Panc1 (cell line): ENCODE results near the gene ITGAL. TPM values are rescaled to one million over a fixed set of nuclear protein-coding genes. Genes with fewer than 3 reads are reported as not detected.

Experiments
- ATAC-seq: fragments of 200-7000 bp; cut with Tn5 transposase; 2 replicates; pipeline ENCODE4 v1.9.1; 2020; ENCODE audit warnings: mild to moderate bottlenecking, moderate library complexity
- BruUV-seq: library from RNA; stranded (reverse); fragments of 400-500 nt; replicated peaks from 2 replicates; lab custom pipeline; 2021; lab: Mats Ljungman, UMichigan
- CTCF ChIA-PET: fragments of 300-600 bp; sonication (Branson Sonifier 250); formaldehyde crosslinking; loops from one replicate; lab custom pipeline; 2022; ENCODE audit warnings: antibody characterized with exemption; lab: Charles Lee
- POLR2A ChIA-PET: fragments of 300-600 bp; sonication (Branson Sonifier 250); formaldehyde crosslinking; loops from one replicate; lab custom pipeline; 2022; ENCODE audit warnings: antibody characterized with exemption; lab: Charles Lee
- DNase-seq: peaks from one replicate; pipeline ENCODE4 v3.0.0-alpha.2; 2010; ENCODE audit warnings: low read depth, low spot score
- H3K27ac ChIP-seq: 2 replicates; pipeline ENCODE4 v1.5.1; 2011; ENCODE audit warnings: mild to moderate bottlenecking, low read length, inconsistent platforms
- H3K27me3 ChIP-seq: fragments of 200-500 bp; sonication (Bioruptor generic); 2 replicates; pipeline ENCODE4 v1.6.0; 2014; ENCODE audit warnings: low read length, inconsistent platforms; ENCODE audit not compliant: control insufficient read depth, insufficient read depth
- H3K36me3 ChIP-seq: fragments of 200-500 bp; sonication (Bioruptor generic); 2 replicates; pipeline ENCODE4 v1.5.1; 2014; ENCODE audit warnings: inconsistent platforms, mild to moderate bottlenecking, low read length, moderate library complexity; ENCODE audit not compliant: control insufficient read depth, insufficient read depth
- H3K4me1 ChIP-seq: 2 replicates; pipeline ENCODE4 v1.5.1; 2011; ENCODE audit warnings: inconsistent platforms, mild to moderate bottlenecking, low read length, moderate library complexity; ENCODE audit not compliant: control insufficient read depth, insufficient read depth
- H3K4me3 ChIP-seq, 2 experiments: 2 replicates each; pipeline ENCODE4 v1.5.1; 2011 to 2012; ENCODE audit warnings: low read depth in 2 of 2, low read length in 2 of 2, mild to moderate bottlenecking in 2 of 2, inconsistent platforms in 1 of 2, moderate library complexity in 1 of 2
- H3K9me3 ChIP-seq: fragments of 200-500 bp; sonication (Bioruptor generic); 2 replicates; pipeline ENCODE4 v1.5.1; 2014; ENCODE audit warnings: low read depth, mild to moderate bottlenecking, inconsistent platforms, low read length, moderate library complexity; ENCODE audit not compliant: control insufficient read depth, insufficient read depth
- CTCF ChIP-seq: fragments of 450-650 bp; IDR thresholded peaks from 2 replicates; pipeline ENCODE4 v1.5.1; 2017; ENCODE audit warnings: mild to moderate bottlenecking
- POLR2AphosphoS5 ChIP-seq: IDR thresholded peaks from 2 replicates; pipeline ENCODE4 v1.6.1; 2012; ENCODE audit warnings: mild to moderate bottlenecking, low read depth, low read length, moderate library complexity
- REST ChIP-seq, 2 experiments: IDR thresholded peaks; 2 replicates each; pipeline ENCODE4 v1.6.1; 2011 to 2012; ENCODE audit warnings: low read depth in 2 of 2, control low read depth in 1 of 2, low read length in 1 of 2, mild to moderate bottlenecking in 1 of 2, moderate library complexity in 1 of 2; ENCODE audit not compliant: insufficient read depth in 1 of 2
- SIN3A ChIP-seq: IDR thresholded peaks from 2 replicates; pipeline ENCODE4 v1.6.1; 2012; ENCODE audit warnings: low read depth, mild to moderate bottlenecking, low read length, moderate library complexity, borderline replicate concordance; ENCODE audit not compliant: insufficient read depth
- TCF7L2 ChIP-seq: IDR thresholded peaks from 2 replicates; pipeline ENCODE4 v1.6.1; 2011; ENCODE audit warnings: mild to moderate bottlenecking, low read depth, low read length, inconsistent platforms
- in situ Hi-C: cut with HindIII; loops from 2 replicates; pipeline ENCODE4 v1.10.0; 2016; ENCODE audit warnings: low sequenced_read_pairs, low pct_unique_long_range_greater_than_20kb
- intact Hi-C: fragments of 100-400 bp; cut with micrococcal nuclease; formaldehyde crosslinking; loops from one replicate; pipeline ENCODE4 v1.10.0; 2022; ENCODE audit not compliant: unreplicated experiment
- total RNA-seq: library from RNA; stranded (reverse); gene quantifications from one replicate; pipeline ENCODE4 v1.2.1, GENCODE V29; 2021; ENCODE audit not compliant: unreplicated experiment

ITGAL gene
- total RNA-seq, 1 experiment from 2014 or later, result 0.54 TPM

GRCh38 chr16:30567991-30568638 lies 95.6 kb downstream of the ITGAL start:
- peak; percentile 24 for DNase-seq
- POLR2A ChIA-PET, result no interaction called here

GRCh38 chr16:30569281-30569680 lies 96.7 kb downstream of the ITGAL start:
- ChIA-PET POLR2A (interaction anchor here (0.7 kb wide), 1 partner anchor 412 kb away, joined by 3 read pairs; no protein-coding TSS in a partner anchor), CTCF (no interaction called here)
- intact Hi-C loops (no loop called here), in situ Hi-C loops (no loop called here)
- Histone ChIP-seq H3K27ac (no peak overlapping the region), H3K4me1 (peaks cover 9% of the 10 kb centered on the region), H3K27me3 (no peaks in the 10 kb centered on the region), H3K9me3 (no peaks in the 10 kb centered on the region), H3K4me3 (no peak overlapping the region), H3K36me3 (no peaks in the 10 kb centered on the region)
- DNase-seq (no peak), ATAC-seq (no peak)
- TF ChIP-seq CTCF (no peak), POLR2AphosphoS5 (no peak), SIN3A (no peak), TCF7L2 (no peak), REST (IDR thresholded peaks at IDR 0.05; ENCODE audit: insufficient read depth in 1 of 2, low read depth in 2 of 2, low read length in 1 of 2) (no peak)
- no TSS peak for BruUV-seq

More at GRCh38 chr16:30567991-30568638, 95.6 kb downstream of the ITGAL start:
- Histone ChIP-seq H3K27ac (no peak overlapping the region), H3K36me3 (no peaks in the 10 kb centered on the region), H3K4me1 (peaks cover 9% of the 10 kb centered on the region), H3K4me3 (no peak overlapping the region), H3K9me3 (no peaks in the 10 kb centered on the region), H3K27me3 (no peaks in the 10 kb centered on the region)
- CTCF ChIA-PET, result no interaction called here
- intact Hi-C loops (no loop called here), in situ Hi-C loops (no loop called here)
- TF ChIP-seq SIN3A (no peak), REST (IDR thresholded peaks at IDR 0.05; ENCODE audit: insufficient read depth in 1 of 2, low read depth in 2 of 2, low read length in 1 of 2) (no peak), CTCF (no peak), TCF7L2 (peak; percentile 79), POLR2AphosphoS5 (no peak)
- BruUV-seq, result no TSS peak
- no peak for ATAC-seq
